ENCODE data around the gene OR51T1.

The OR51T1 gene

DNA sequence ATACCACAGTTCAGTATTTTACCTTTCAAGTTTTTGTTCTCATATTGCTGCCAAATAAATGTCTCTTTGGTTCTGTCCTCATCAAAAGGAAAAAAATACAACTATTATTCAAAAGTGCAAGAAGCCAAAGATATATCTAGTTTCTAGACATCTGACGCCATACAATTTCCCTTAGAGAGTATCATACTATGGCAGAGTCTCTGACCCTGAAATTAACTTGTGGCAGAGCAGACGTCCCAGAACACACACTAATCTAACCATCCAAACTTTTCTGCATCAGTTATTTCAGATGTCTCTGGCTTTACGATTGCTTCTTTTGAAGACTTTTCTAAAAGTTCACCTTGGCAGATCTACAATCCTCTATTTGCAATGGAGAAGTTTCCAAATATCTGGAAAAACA is 2.7 kb downstream of the OR51T1 start:
- Histone ChIP-seq H3K4me3 (ENCODE audit: low read length) (no peak overlapping the region), H3K4me2 (ENCODE audit: low read length) (no peak overlapping the region), H3K9ac (ENCODE audit: low read depth, low read length) (no peak overlapping the region), H3K36me3 (ENCODE audit: insufficient read depth, low read length) (no peaks in the 10 kb centered on the region), H3K27me3 (ENCODE audit: control insufficient read depth, insufficient read depth, low read length) (no peaks in the 10 kb centered on the region), H3K4me1 (ENCODE audit: control insufficient read depth, insufficient read depth, low read length) (peaks cover 23% of the 10 kb centered on the region), H3K9me3 (replicated peaks; ENCODE audit: low read length) (no peaks in the 10 kb centered on the region)

DNA sequence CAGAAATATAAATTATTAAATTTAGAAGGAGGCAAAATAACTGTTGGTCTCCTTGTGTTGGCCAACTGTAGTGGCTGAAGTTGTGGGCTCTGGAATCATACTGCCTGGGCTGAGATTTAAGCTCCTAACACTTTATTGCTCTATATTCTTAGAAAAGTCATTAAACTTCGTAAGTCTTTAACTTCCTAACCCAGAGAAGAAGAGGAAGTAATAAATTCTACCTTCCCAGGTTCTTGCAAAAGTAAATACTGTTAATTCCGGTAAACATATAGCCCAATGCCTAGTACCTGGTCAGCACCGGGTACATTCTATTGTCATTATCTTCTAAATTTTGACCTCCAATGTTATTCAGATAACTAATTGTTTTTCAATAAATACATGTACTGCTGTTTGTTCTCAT is 4.5 kb downstream of the OR51T1 start:
- no peak overlapping the region for H3K4me3 ChIP-seq (ENCODE audit: low read length)
- peaks cover 17% of the 10 kb centered on the region for H3K4me1 ChIP-seq (ENCODE audit: control insufficient read depth, insufficient read depth, low read length)
- H3K36me3 ChIP-seq (ENCODE audit: insufficient read depth, low read length), result no peaks in the 10 kb centered on the region
- H3K4me2 ChIP-seq (ENCODE audit: low read length), result no peak overlapping the region
- H3K27me3 ChIP-seq (ENCODE audit: control insufficient read depth, insufficient read depth, low read length), result no peaks in the 10 kb centered on the region
- H3K9ac ChIP-seq (ENCODE audit: low read depth, low read length), result no peak overlapping the region
- H3K9me3 ChIP-seq (replicated peaks; ENCODE audit: low read length), result no peaks in the 10 kb centered on the region

DNA sequence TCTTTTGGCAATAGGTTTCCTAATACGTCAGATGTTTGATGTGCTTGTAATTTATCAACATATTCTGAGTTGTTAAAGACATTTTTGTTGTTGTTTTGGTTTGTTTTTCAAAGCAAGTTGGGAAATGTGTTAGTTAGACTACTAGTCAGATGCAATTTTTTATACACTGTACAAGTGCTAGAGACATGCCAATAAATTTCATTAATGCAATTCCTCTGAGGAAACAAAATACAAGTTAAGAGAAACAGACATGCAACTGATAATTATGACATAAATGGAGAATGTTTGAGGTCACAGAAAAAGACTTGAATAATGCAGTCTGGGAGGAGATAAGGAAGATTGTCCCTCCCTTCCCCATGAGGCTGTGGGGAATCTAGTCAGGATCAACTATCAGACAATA is 5.9 kb downstream of the OR51T1 start:
- Histone ChIP-seq H3K4me3 (ENCODE audit: low read length) (no peak overlapping the region), H3K9ac (ENCODE audit: low read depth, low read length) (no peak overlapping the region), H3K4me2 (ENCODE audit: low read length) (no peak overlapping the region), H3K9me3 (replicated peaks; ENCODE audit: low read length) (no peaks in the 10 kb centered on the region), H3K27me3 (ENCODE audit: control insufficient read depth, insufficient read depth, low read length) (no peaks in the 10 kb centered on the region), H3K4me1 (ENCODE audit: control insufficient read depth, insufficient read depth, low read length) (peaks cover 18% of the 10 kb centered on the region), H3K36me3 (ENCODE audit: insufficient read depth, low read length) (no peaks in the 10 kb centered on the region)

DNA sequence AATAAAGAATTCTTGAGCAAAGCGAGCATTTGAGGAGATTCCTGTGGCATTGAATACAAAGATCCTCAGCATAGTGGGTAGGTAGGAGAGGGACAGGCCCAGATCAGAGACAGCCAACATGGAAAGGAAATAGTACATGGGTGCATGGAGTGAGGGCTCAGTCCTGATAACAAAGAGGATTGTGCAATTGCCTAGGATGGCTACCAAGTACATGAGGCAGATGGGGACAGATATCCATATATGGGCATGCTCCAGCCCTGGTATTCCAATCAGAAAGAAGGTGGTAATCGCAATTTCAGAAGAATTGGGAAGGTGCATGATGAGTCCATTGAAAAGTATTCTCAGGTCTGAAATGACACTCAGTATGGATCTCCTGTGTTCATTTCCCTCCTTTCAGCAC is 8.6 kb downstream of the OR51T1 start:
- Histone ChIP-seq H3K4me3 (ENCODE audit: low read length) (no peak overlapping the region), H3K4me1 (ENCODE audit: control insufficient read depth, insufficient read depth, low read length) (peaks cover 17% of the 10 kb centered on the region), H3K9me3 (replicated peaks; ENCODE audit: low read length) (no peaks in the 10 kb centered on the region), H3K36me3 (ENCODE audit: insufficient read depth, low read length) (no peaks in the 10 kb centered on the region), H3K27me3 (ENCODE audit: control insufficient read depth, insufficient read depth, low read length) (no peaks in the 10 kb centered on the region), H3K4me2 (ENCODE audit: low read length) (no peak overlapping the region), H3K9ac (ENCODE audit: low read depth, low read length) (no peak overlapping the region)

DNA sequence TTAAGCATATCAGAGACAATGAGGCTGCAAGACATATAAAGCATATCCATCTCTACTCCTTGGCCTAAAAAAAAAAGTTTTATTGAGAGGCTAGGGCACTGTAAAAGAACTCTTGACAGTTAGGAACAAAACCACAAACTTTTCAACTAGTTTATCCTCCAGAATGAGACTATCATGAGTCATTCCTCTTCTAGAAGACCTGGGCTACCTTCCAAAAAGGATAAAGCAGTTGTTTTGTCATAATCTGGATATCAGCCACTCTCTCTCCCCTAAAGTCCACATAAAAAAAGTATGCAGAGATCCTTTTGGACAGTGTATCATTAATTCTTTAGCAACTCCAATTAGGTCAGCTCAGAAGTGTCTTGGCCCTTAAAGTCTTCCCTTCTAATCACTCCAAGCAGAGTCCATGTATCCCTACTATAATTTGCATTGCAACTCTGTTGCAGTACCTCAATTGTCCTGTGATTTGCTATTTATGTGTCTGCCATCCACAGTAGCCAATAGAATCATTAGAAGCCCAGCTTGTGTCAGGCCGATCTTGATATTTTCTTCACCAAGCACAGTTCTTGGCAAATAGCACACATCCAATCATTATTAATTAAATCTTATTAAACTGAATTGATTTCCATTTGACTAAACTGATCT is 10.4 kb downstream of the OR51T1 start:
- H3K27me3 ChIP-seq (ENCODE audit: control insufficient read depth, insufficient read depth, low read length), result no peaks in the 10 kb centered on the region

DNA sequence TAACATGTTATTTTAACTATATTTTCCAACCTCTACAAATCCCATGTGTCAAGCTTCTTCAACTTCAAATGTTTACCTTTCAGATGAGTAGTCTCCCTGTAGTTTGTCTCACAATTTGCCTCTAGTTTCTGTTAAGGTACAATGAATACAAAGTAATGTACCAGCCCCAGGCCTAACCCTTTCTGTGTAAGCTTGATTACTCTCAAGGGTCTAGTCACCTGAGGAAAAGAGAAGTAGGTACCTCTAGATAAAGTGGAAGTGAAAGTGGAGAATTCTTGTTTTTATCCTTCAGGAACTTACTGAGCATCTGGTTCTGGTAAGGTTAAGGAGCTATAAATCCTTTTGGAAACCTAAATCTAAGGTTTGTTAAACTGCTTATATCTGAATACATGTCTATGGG is 21.8 kb downstream of the OR51T1 start, which contains the start of gene OR51A7:
Gene OR51A7 (plus strand): TSS at position 300 of the 400 bp plus-strand sequence. CDS start 3,587 bp downstream, outside the sequence.
- no peaks in the 10 kb centered on the region for H3K27me3 ChIP-seq (ENCODE audit: control insufficient read depth, insufficient read depth, low read length)
- no peaks in the 10 kb centered on the region for H3K9me3 ChIP-seq (replicated peaks; ENCODE audit: low read length)
- H3K4me3 ChIP-seq (ENCODE audit: low read length), result no peak within 1 kb of the TSS
- no peak within 1 kb of the TSS for H3K4me2 ChIP-seq (ENCODE audit: low read length)
- no peaks in the 10 kb centered on the region for H3K4me1 ChIP-seq (ENCODE audit: control insufficient read depth, insufficient read depth, low read length)
- H3K36me3 ChIP-seq (ENCODE audit: insufficient read depth, low read length), result no peaks in the 10 kb centered on the region
- no peak within 1 kb of the TSS for H3K9ac ChIP-seq (ENCODE audit: low read depth, low read length)

More for the DNA sequence above, 10.4 kb downstream of the OR51T1 start:
- Histone ChIP-seq H3K4me3 (ENCODE audit: low read length) (no peak overlapping the region), H3K9me3 (replicated peaks; ENCODE audit: low read length) (no peaks in the 10 kb centered on the region), H3K4me2 (ENCODE audit: low read length) (no peak overlapping the region), H3K4me1 (ENCODE audit: control insufficient read depth, insufficient read depth, low read length) (peaks cover 17% of the 10 kb centered on the region), H3K9ac (ENCODE audit: low read depth, low read length) (no peak overlapping the region), H3K36me3 (ENCODE audit: insufficient read depth, low read length) (no peaks in the 10 kb centered on the region)

DNA sequence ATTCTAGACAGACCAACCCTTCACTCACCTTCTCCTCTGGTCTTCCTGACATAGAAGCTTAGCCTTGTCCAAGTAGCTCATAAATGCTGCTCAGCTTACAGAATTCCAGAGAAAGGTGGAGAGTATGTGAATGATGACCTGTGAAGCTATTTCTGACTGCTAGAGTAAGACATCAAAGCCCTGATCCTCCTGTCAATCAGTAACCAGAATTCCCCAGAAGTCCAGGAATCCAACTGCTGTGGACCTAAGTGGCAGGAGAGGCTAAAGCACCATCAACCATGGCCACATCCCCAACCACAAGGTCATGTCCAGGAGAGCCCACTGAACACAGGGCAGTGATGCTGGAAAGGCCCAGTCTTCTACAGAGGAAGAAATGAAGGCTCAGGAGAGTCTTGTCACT is 34.9 kb downstream of the OR51T1 start:
- Histone ChIP-seq H3K9me3 (replicated peaks; ENCODE audit: low read length) (no peaks in the 10 kb centered on the region), H3K4me3 (ENCODE audit: low read length) (no peak overlapping the region), H3K27me3 (ENCODE audit: control insufficient read depth, insufficient read depth, low read length) (peaks cover 8% of the 10 kb centered on the region), H3K9ac (ENCODE audit: low read depth, low read length) (no peak overlapping the region), H3K4me1 (ENCODE audit: control insufficient read depth, insufficient read depth, low read length) (no peaks in the 10 kb centered on the region), H3K4me2 (ENCODE audit: low read length) (no peak overlapping the region), H3K36me3 (ENCODE audit: insufficient read depth, low read length) (no peaks in the 10 kb centered on the region)

DNA sequence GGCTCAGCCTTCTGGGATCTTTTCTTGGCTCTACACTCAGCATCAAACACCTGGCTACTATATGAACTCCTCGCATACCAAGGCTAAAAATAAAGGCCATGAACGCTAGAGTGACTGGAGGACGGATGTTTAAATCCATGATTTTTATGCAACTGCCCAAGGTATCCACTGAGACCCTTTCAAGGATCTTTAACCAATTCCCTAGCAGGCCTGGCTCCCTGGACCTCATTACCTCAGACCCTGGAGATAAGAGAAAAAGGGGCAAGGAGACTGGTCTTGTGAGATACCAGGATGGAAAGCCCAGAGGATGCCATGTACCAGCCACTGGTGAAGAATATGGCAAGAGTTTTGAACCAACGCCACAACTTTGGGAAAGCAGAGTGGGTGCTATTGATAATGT is 37.5 kb downstream of the OR51T1 start, which contains the start of gene OR51G2:
Gene OR51G2 (minus strand): TSS at position 101 of the 400 bp plus-strand sequence. CDS start 3,687 bp downstream, outside the sequence.
- no peak within 1 kb of the TSS for H3K9ac ChIP-seq (ENCODE audit: low read depth, low read length)
- H3K4me3 ChIP-seq (ENCODE audit: low read length), result no peak within 1 kb of the TSS
- H3K4me2 ChIP-seq (ENCODE audit: low read length), result no peak within 1 kb of the TSS
- H3K9me3 ChIP-seq (replicated peaks; ENCODE audit: low read length), result no peaks in the 10 kb centered on the region
- H3K4me1 ChIP-seq (ENCODE audit: control insufficient read depth, insufficient read depth, low read length), result no peaks in the 10 kb centered on the region
- H3K27me3 ChIP-seq (ENCODE audit: control insufficient read depth, insufficient read depth, low read length), result peaks cover 8% of the 10 kb centered on the region
- no peaks in the 10 kb centered on the region for H3K36me3 ChIP-seq (ENCODE audit: insufficient read depth, low read length)

DNA sequence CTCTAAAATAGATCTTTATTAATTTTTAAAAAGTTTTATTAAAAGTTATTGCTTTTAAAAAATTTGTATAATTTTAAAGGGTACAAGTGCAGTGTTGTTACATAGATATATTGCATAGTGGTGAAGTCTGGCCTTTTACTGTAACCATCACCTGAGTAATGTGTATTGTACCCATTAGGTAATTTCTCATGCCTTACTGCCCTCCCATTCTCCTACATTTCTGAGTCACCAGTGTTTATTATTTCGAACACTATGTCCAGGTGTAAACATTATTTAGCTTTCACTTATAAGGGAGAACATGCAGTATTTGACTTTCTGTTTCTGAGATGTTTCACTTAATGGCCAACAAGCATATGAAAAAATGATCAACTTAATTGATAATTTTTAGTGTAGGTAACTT is 40.1 kb downstream of the OR51T1 start:
- H3K4me1 ChIP-seq (ENCODE audit: control insufficient read depth, insufficient read depth, low read length), result no peaks in the 10 kb centered on the region
- H3K4me3 ChIP-seq (ENCODE audit: low read length), result no peak overlapping the region
- no peaks in the 10 kb centered on the region for H3K9me3 ChIP-seq (replicated peaks; ENCODE audit: low read length)
- H3K27me3 ChIP-seq (ENCODE audit: control insufficient read depth, insufficient read depth, low read length), result peaks cover 11% of the 10 kb centered on the region
- H3K4me2 ChIP-seq (ENCODE audit: low read length), result no peak overlapping the region
- H3K9ac ChIP-seq (ENCODE audit: low read depth, low read length), result no peak overlapping the region
- H3K36me3 ChIP-seq (ENCODE audit: insufficient read depth, low read length), result no peaks in the 10 kb centered on the region

DNA sequence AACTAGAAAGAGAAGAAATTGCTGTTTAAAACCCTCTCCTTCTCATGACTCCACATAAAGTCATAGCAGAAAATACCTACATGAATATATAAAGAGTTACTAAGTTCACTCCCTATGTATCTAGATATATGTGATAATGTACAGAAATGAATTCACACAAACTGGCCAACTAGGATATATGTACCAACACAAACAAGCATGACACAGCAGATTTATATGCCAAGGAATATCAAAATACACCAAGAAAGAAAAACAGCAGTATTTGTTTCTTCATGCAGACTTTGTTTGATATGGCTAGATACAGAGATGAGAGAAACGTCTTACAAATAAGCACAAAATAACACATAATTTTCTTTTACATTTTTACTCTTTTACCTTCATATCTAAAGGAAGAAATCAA is 40.6 kb downstream of the OR51T1 start:
- Histone ChIP-seq H3K9me3 (replicated peaks; ENCODE audit: low read length) (no peaks in the 10 kb centered on the region), H3K4me3 (ENCODE audit: low read length) (no peak overlapping the region), H3K27me3 (ENCODE audit: control insufficient read depth, insufficient read depth, low read length) (peaks cover 11% of the 10 kb centered on the region), H3K9ac (ENCODE audit: low read depth, low read length) (no peak overlapping the region), H3K36me3 (ENCODE audit: insufficient read depth, low read length) (no peaks in the 10 kb centered on the region), H3K4me1 (ENCODE audit: control insufficient read depth, insufficient read depth, low read length) (no peaks in the 10 kb centered on the region), H3K4me2 (ENCODE audit: low read length) (no peak overlapping the region)

DNA sequence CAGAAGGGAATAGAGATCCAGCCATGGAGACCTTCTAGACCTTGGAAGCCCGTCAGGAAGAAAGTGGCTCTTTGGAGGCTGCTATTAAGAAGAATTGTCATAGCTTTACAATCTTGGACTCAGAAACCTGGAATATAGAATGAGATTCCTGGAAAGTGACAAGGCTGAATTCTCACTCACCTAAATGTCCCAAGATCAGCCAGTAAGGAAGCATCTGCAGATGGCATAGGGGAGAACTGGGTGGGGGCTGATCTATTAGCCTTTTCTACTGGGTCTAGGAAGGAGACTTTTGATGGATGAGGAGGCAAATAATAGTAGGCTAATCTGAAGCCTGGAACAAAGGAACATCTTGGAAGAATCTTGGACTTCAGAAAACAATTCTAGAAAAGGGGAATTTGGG is 42.5 kb downstream of the OR51T1 start, which contains the start of gene OR51G1:
Gene OR51G1 (minus strand): TSS at position 101 of the 400 bp plus-strand sequence. CDS start 0 bp downstream, at position 101.
- Histone ChIP-seq H3K9ac (ENCODE audit: low read depth, low read length) (no peak within 1 kb of the TSS), H3K36me3 (ENCODE audit: insufficient read depth, low read length) (no peaks in the 10 kb centered on the region), H3K4me3 (ENCODE audit: low read length) (no peak within 1 kb of the TSS), H3K4me1 (ENCODE audit: control insufficient read depth, insufficient read depth, low read length) (no peaks in the 10 kb centered on the region), H3K4me2 (ENCODE audit: low read length) (no peak within 1 kb of the TSS), H3K9me3 (replicated peaks; ENCODE audit: low read length) (no peaks in the 10 kb centered on the region), H3K27me3 (ENCODE audit: control insufficient read depth, insufficient read depth, low read length) (peaks cover 5% of the 10 kb centered on the region)

DNA sequence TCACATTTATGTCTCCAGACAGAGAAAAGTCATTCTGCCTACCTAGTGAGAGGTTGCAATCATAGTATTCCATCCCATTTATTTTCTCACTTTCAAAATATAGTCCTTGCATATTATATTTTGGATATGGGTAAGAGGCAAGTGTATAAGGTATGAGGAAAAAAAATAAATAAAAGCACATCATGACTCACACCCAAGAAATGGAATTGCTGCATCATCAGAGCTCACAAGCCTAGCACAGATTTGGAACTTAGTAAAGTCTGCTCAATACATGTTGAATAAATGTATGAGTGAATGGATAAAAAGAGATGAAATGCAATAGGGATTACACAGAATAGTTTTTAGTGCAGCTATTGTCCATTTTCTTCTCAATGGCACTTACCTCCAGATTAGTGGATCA is 44.9 kb downstream of the OR51T1 start:
- Histone ChIP-seq H3K9me3 (replicated peaks; ENCODE audit: low read length) (no peaks in the 10 kb centered on the region), H3K4me1 (ENCODE audit: control insufficient read depth, insufficient read depth, low read length) (no peaks in the 10 kb centered on the region), H3K4me2 (ENCODE audit: low read length) (no peak overlapping the region), H3K9ac (ENCODE audit: low read depth, low read length) (no peak overlapping the region), H3K4me3 (ENCODE audit: low read length) (no peak overlapping the region), H3K27me3 (ENCODE audit: control insufficient read depth, insufficient read depth, low read length) (peaks cover 9% of the 10 kb centered on the region), H3K36me3 (ENCODE audit: insufficient read depth, low read length) (no peaks in the 10 kb centered on the region)

Measured in skeletal muscle satellite cell (primary cell).